Superior temporal gyrus (tissue), 1 donor: ENCODE results near the gene NTSR1.

Experiments
- DNase-seq: peaks from one replicate; pipeline ENCODE4 v3.0.0-alpha.2; 2016; ENCODE audit errors: extremely low spot score

The NTSR1 gene

GRCh38 chr20:62802026-62802712, 93.5 kb downstream of the NTSR1 start:
- no peak for DNase-seq

DNA sequence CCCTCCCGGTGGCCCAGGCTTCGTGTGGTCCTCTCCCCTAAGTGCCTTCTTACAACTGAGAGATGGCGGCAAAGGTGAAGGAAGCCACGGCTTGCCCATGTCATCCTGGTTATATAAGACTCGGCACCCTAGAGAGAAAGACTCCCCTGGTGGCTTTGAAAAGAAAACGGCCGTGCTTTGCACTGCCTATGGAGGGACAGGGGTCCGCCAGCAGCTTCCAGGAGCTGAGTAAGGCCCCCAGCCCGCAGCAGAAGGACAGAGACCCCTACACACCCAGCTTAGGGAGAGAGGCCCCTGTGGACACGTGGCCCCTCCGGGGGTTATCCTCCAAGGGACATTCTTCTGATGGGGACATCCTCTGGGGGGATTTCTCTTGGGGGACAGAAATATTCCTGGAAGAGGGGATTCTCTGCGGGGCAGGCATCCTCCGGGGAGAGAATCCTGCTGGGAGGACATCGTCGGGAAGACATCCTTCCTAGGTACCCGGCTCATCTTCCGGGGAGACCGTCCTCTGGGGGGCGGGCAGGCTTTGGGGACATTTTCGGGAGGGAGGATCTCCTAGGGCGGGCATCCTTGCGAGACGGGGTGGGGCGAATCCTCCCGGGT, 95.5 kb downstream of the NTSR1 start:
- no peak for DNase-seq

DNA sequence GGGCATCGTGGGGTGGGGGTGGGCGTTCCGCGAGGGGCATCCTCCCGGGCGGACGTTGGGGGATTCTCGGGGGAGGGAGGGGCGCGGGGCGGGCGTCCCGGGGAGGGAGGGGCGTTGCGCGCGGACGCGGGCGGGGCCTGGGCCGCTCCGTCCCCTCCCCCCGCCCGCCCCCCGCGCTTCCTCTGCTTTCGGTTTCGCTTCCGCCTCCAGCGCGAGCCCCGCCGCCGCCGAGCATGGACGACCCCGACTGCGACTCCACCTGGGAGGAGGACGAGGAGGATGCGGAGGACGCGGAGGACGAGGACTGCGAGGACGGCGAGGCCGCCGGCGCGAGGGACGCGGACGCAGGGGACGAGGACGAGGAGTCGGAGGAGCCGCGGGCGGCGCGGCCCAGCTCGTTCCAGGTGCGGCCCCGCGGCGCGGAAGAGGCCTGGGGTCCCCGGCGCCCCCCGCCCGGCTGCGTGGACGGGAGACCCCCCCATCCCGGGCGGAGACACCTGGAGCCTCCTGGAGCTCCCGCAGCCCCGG, 96.1 kb downstream of the NTSR1 start, which contains the start of gene OGFR:
Gene OGFR (plus strand): TSS at position 209 of the 528 bp plus-strand sequence. CDS start 25 bp downstream, at position 234.
- DNase-seq, result no peak

DNA sequence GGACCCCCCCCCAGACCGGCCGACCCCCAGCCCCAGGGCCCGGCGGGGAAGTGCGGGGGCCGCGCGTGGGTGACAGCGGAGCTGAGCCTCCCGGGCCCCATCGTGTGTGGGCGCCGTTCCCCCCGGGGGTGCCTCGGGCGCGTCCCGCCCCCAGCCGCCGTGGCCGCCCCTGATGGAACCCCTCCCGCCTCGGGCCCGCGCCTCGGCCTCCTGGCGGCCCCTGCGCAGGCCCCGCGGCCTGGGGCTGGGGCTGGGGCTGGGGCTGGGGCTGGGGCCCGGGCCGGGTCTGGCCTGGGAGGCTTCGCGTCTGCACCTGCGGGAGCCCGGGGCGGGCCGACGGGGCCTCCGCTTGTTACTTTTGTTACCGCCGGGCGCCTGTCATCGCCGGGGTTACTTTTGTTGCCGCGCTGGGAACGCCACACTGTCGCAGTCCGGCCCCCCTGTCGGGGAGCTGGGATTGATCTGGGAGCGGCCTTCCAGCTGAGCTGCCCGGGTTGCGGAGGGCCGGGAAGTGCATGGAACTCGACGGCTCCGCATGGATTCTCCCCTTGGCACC, 96.6 kb downstream of the NTSR1 start:
- DNase-seq, result no peak

DNA sequence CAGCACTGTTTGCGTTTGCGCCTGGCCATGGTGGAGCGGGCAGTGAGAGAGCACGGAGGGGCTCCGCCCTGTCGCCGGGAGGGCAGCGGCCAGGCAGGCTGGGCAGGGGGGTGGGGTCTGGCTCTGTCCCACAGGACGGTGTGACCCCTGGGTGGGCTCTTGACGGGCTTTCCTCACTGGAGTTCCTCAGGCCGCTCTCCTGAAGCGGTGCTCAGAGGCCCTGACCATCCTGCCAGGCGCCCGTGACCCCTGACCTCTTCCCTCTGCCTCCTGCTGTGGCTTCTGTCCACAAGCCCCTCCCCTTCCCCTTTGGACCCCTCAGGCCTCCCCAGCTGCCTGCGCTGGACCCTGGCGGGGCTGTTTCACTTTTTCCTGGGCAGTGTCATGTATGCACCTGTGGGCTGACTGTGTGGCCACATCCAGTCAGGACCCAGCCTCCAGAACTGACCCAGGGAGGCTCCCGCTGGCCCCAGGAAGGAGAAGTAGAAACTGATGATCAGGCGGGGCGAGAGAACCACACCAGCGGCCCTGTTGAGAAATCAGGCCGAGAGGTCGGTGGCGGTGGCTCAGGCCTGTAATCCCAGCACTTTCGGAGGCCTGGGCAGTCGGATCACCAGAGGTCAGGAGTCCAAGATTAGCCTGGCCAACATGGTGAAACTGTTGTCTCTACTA, 97.2 kb downstream of the NTSR1 start:
- DNase-seq, result no peak

- DNase-seq, result no peak
These were observed 97.9 kb downstream of the NTSR1 start for GRCh38 chr20:62806383-62807050.

GRCh38 chr20:62807444-62808210, 99.0 kb downstream of the NTSR1 start:
- DNase-seq, result no peak

DNA sequence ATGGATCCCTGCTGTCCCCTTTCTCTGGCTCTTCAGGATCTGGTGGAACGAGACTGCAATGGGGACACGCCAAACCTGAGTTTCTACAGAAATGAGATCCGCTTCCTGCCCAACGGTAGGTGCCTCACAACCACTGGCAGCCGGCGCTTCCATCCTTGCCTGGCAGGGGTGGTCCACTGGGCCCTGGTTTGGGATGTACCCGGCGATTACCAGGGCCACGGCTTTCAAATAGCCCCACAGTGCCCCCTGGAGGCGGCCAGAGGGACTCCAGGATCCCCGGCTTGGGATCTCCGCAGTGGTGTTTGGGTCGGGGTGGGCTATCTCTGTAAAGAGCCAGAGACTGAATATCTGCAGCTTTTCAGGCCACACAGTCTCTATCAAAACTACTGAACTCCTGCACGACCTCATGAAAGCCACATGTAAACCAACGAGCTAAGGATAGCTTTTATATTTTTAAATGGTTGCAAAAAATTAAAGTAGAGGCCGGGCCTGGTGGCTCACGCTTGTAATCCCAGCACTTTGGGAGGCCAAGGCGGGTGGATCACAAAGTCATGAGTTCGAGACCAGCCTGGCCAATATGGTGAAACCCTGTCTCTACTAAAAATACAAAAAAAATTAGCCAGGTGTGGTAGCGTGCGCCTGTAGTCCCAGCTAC, 99.7 kb downstream of the NTSR1 start:
- DNase-seq, result peak; percentile 82

DNA sequence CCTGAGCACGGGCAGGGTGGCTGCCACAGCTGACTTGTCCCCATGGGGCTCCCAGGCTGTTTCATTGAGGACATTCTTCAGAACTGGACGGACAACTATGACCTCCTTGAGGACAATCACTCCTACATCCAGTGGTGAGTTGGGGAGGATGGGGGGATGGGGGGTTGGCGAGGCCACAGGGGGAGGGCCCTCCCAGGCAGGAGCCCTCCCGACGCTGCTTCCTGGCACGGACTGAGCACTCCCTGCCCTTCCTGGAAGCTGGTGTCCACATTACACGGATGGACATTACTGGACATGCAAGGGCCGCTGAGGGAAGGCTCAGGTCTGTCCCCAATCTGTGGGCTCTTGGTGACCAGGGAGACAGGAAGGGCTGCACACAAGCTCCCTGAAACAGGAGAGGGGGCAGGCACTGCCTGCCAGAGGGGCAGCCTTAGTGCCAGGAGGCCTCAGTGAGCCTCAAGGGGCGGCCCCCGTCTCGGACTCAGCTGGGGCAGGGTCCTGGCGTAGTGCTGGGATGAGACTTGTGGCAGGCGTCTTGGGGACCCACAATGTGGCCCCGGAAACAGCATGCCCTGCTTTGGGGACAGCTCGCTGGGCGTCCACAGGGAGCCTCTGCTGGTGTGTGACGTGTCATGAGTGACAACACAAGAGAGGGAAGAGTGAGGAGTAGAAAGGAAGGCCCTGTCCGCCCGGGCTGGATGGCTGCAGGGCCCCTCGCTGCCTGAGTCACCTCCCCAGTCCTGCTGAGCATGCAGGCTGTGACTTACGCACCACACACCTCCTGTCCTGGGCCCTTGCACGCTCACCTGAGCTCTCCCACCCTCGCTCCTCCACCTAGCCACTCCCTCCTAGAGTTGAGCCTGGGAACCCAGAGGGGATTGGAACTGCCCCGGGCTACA, 101.1 kb downstream of the NTSR1 start:
- no peak for DNase-seq

- no peak for DNase-seq
These were observed 102.7 kb downstream of the NTSR1 start for GRCh38 chr20:62811320-62811719.

GRCh38 chr20:62811720-62812119, 103.1 kb downstream of the NTSR1 start:
- no peak for DNase-seq
